C4-2B (cell line): ENCODE measurements around the gene PEX12.
"Not testable (repeated sequence)": the region's sequence is repeated elsewhere in the genome, so short reads cannot be mapped to it uniquely, and the experiment has no call there.

Source experiments
- H3K27ac ChIP-seq: fragments of 450-650 bp; 2 replicates; pipeline ENCODE4 v1.5.1; 2017
- ZFX ChIP-seq: fragments of 450-650 bp; IDR thresholded peaks from 2 replicates; pipeline ENCODE4 v1.6.1; 2017
- TF ChIP-seq, protein P1 (sequence below): fragments of 450-650 bp; conservative IDR thresholded peaks from 2 replicates; pipeline ENCODE4 v1.5.1; 2017; ENCODE audit warnings: mild to moderate bottlenecking

The PEX12 gene

DNA sequence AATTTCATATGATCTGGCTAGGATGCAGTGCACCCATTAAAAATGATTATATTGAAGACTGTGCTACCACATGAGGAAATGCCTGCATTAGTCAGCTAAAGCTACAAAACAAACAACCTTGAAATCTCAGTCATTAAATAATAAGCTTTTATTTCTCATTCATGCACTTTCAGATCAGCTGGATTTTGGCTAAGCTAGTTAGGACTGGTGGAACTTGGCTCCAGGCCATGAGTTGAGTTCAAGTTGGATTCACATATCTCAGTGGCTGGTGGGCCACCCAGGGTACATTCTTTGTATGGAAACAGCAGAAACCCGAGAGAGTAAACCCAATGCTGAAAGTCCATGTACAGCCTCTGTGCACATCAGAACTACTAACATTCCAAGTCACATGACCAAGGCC is 34.5 kb downstream of the PEX12 start:
- no peak for TF ChIP-seq ZFX
- TF ChIP-seq, protein P1, sequence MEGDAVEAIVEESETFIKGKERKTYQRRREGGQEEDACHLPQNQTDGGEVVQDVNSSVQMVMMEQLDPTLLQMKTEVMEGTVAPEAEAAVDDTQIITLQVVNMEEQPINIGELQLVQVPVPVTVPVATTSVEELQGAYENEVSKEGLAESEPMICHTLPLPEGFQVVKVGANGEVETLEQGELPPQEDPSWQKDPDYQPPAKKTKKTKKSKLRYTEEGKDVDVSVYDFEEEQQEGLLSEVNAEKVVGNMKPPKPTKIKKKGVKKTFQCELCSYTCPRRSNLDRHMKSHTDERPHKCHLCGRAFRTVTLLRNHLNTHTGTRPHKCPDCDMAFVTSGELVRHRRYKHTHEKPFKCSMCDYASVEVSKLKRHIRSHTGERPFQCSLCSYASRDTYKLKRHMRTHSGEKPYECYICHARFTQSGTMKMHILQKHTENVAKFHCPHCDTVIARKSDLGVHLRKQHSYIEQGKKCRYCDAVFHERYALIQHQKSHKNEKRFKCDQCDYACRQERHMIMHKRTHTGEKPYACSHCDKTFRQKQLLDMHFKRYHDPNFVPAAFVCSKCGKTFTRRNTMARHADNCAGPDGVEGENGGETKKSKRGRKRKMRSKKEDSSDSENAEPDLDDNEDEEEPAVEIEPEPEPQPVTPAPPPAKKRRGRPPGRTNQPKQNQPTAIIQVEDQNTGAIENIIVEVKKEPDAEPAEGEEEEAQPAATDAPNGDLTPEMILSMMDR: no peak
- no peak overlapping the region for H3K27ac ChIP-seq

DNA sequence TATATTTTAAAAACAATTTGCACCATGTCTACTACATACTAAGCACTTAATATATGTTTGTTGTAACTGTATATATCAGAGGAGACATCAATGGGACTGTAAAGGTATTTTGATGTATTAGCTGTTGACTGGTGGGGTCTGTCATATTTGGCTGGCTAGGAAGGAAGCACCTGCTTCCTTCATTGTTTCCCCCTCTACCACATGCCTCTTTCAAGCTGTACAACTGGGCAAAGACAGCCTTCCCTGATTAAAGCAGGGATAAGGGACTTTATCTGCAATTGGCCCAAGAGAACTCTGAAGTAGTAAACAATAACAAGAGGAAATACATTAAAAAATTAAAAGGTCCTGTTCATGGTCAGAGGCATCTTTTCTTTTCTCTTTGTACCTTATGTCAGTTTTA is 35.4 kb downstream of the PEX12 start:
- H3K27ac ChIP-seq: no peak overlapping the region

DNA sequence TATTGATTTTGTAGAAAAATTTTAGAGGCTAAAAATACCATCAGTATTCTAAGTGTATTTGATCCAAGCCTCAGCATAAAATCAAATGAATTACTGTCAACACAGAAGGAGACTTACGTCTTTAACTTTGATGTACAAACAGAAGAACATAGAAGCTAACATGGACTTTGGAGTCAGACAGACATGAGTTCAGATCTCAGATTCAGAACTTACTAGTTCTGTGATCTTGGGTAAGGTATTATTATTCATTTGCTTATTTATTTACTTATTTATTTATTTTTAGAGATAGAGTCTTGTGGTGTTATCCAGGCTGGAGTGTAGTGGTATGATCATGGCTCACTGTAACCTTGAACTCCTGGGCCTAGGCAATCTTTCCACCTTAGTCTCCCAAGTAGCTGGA is 36.9 kb downstream of the PEX12 start:
- no peak overlapping the region for H3K27ac ChIP-seq
- no peak for TF ChIP-seq ZFX
- TF ChIP-seq, protein P1: no peak

More for the DNA sequence above, 35.4 kb downstream of the PEX12 start:
- TF ChIP-seq ZFX: no peak
- TF ChIP-seq, protein P1: no peak

DNA sequence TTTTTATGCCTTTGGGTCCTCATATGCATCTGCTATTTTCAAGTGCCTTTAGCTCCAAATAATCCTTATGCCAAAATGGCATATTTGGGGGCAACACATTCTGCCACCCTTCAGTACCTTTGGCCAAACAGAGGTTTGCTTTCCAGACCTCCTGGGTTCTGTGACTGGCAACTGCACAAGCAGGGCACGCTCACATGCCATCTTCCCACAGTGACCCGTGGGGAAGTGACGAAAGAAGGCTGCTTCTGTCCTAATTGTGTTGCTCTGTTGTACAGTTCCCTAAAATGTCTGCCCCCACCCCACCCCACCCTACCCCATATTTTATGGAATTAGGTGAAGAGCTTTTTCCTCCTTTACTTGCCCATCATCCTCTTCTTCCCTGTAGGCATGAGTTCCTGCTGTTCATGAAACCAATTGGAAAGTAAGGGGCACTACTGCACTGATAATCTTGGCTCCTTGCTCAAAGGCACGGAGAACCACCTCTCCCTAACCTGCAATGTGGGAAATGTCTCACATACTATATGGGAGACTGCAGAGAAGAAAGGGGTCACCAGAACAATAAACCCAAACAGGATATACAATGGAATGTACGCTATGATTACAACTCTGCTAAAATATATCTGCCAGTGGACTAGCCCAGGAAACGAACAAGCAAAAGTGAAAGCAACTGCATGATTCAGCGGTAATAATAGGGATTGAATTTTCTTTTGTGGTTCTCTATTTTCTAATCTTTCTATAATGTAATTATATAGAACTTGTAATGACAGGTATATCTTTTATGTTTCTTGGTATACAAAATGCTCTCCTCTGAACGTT is 37.6 kb downstream of the PEX12 start:
- H3K27ac ChIP-seq: no peak overlapping the region
- TF ChIP-seq, protein P1: no peak
- TF ChIP-seq ZFX: no peak

DNA sequence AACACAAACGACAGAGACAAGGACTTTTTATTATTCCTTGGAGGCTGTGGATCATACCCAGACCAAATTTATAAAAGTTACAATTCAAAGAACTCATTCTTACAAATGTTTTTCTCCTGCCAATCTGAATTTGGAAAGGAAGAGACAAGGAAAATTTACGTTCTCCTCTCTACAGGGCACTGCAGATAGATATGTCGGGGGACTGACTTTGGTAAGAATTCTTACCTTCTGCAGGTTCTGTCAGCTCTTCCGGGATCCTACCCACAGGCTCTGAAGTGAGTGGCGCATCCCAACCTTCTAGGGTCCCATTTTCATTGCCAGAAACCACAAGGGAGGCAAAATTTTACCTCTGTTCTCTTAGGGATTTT is 38.7 kb downstream of the PEX12 start:
- H3K27ac ChIP-seq: no peak overlapping the region
- TF ChIP-seq, protein P1: peak; percentile 63
- no peak for TF ChIP-seq ZFX

DNA sequence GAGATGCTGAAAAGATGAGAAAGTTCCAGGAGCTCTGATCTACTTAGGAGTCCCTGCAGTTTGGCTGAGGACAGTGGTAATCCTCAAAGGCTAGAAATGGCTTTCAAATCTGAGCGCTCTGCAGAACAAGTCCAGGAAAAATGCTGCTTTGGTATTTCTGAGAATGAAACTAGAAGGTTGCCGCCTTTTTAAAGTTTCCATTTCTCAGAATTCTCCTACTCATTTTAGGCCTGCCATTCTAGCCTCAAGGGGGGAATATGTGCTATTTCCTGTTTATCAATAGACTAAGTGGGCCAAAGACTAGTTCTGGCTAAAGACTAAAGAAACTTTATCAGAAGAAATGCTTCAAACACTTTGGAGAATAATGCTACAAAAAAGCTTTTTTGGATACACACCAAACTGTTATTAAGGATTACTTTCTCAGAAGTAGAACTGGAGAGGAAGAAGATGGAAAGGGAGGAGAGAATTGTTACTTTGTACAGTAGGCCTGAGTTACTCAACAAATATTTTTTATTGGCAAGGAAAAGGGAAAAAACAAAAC is 40.7 kb downstream of the PEX12 start, which contains the start of gene SLFN12L:
SLFN12L (minus strand) TSS at position 78 of the 541 bp plus-strand sequence. CDS start 15,314 bp downstream, outside the sequence.
- TF ChIP-seq ZFX: no peak
- TF ChIP-seq, protein P1: no peak
- H3K27ac ChIP-seq: no peak within 1 kb of the TSS

DNA sequence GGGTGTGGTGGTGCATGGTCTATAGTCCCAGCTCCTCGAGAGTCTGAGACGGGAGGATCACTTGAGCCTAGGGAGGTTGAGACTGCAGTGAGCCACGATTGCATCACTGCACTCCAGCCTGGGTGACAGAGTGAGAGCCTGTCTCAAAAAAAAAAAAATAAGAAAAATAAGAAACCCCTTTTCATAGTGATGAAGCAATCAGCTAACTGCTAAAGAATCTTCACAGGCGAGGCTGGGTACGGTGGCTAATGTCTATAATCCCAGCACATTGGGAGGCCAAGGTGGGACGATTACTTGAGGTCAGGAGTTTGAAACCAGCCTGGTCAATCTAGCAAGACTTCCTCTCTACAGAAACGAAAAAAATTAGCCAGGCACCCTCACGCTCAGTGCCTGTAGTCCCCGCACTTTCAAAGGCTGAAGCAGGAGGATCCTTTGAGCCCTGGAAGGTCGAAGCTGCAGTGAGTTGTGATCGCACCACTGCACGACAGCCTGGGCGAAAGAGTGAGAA is 41.7 kb downstream of the PEX12 start:
- H3K27ac ChIP-seq: no peak overlapping the region
- TF ChIP-seq ZFX: no peak
- TF ChIP-seq, protein P1: no peak

DNA sequence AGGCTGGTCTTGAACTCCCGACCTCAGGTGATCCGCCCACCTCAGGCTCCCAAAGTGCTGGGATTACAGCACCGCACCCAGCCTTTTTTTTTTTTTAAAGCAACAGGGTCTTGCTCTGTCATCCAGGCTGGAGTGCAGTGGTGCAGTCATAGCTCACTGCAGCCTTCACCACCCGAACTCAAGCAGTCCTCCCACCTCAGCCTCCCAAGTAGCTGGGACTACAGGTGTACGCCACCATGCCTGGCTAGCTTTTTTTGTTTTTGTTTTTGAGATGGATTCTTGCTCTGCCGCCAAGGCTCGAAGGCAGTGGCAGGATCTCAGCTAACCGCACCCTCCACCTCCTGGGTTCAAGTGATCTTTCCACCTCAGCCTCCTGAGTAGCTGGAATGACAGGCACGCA is 43.0 kb downstream of the PEX12 start:
- H3K27ac ChIP-seq: not testable (repeated sequence)
